Measurements from ENCODE around the gene C11orf91. TPM values are rescaled to one million over a fixed set of nuclear protein-coding genes. Genes with fewer than 3 reads are reported as not detected.

C11orf91 gene
- not detected for total RNA-seq

GRCh38 chr11:33700502-33701271 lies at the start of gene C11orf91:
Gene C11orf91, minus strand, starts transcription at chr11:33700826. Its CDS starts 86 bp downstream, at chr11:33700740.
- TF ChIP-seq, protein P1, sequence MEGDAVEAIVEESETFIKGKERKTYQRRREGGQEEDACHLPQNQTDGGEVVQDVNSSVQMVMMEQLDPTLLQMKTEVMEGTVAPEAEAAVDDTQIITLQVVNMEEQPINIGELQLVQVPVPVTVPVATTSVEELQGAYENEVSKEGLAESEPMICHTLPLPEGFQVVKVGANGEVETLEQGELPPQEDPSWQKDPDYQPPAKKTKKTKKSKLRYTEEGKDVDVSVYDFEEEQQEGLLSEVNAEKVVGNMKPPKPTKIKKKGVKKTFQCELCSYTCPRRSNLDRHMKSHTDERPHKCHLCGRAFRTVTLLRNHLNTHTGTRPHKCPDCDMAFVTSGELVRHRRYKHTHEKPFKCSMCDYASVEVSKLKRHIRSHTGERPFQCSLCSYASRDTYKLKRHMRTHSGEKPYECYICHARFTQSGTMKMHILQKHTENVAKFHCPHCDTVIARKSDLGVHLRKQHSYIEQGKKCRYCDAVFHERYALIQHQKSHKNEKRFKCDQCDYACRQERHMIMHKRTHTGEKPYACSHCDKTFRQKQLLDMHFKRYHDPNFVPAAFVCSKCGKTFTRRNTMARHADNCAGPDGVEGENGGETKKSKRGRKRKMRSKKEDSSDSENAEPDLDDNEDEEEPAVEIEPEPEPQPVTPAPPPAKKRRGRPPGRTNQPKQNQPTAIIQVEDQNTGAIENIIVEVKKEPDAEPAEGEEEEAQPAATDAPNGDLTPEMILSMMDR (IDR thresholded peaks at IDR 0.05): no peak
- TF ChIP-seq EP300 (IDR thresholded peaks at IDR 0.05) (no peak), POLR2AphosphoS5 (IDR thresholded peaks at IDR 0.05) (peak; percentile 87 to 90)
- Histone ChIP-seq H3K27ac (replicated peaks in 1 of 4) (peak within 1 kb of the TSS; percentile 67 to 79 (median 79)), H3K4me1 (peaks cover 55 to 62% (median 57%) of the 10 kb centered on the region in 4 donors), H3K9me3 (no peaks in the 10 kb centered on the region), H3K4me3 (peak within 1 kb of the TSS; percentile 61 to 67 (median 62)), H3K36me3 (peaks cover 6 to 15% (median 10%) of the 10 kb centered on the region in 4 donors), H3K27me3 (no peaks in the 10 kb centered on the region)
- intact Hi-C loops (cut with DNase I): no loop called here
- peak; percentile 98 for DNase-seq (ENCODE audit: extremely low spot score)
- 1% methylated on average over 34 of the region's 72 CpGs for WGBS

GRCh38 chr11:33747979-33748378 lies 47.4 kb upstream of the C11orf91 start:
- Histone ChIP-seq H3K36me3 (peaks cover 0 to 59% (median 27%) of the 10 kb centered on the region in 4 donors), H3K9me3 (no peaks in the 10 kb centered on the region), H3K4me3 (no peak overlapping the region), H3K27me3 (no peaks in the 10 kb centered on the region), H3K4me1 (peaks cover 0 to 20% (median 13%) of the 10 kb centered on the region in 4 donors), H3K27ac (replicated peaks in 1 of 4) (peak overlapping the region in 2 of 4 donors; percentile 0 to 17)
- TF ChIP-seq EP300 (IDR thresholded peaks at IDR 0.05): no peak
- TF ChIP-seq, protein P1 (IDR thresholded peaks at IDR 0.05): no peak
- TF ChIP-seq POLR2A (IDR thresholded peaks at IDR 0.05; ENCODE audit: low read depth): no peak
- TF ChIP-seq POLR2AphosphoS5 (IDR thresholded peaks at IDR 0.05): no peak
- DNase-seq (ENCODE audit: extremely low spot score): no peak
- intact Hi-C loops (cut with DNase I): no loop called here
- WGBS: 18% methylated on average over 2 of the region's 2 CpGs

DNA sequence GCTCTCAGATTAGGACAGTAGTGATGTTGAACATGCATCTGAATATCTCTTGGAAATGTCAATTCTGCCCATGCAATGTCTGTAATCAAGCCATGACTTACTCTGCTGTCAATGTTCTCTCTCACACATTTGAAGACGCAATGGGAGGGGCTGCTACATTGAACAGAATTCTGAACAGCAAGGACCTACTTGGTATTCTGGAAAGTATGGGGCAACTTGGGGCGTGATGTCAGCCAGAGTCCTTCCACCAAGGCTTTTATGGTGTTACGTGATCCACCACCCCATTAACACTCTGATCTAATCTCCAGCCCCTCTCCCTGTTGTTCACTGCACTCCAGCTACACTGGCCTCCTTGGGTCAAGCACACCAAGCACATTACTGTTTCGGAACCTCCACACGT lies 42.7 kb upstream of the C11orf91 start:
- 74% methylated on average over 5 of the region's 5 CpGs for WGBS
- no peak overlapping the region for H3K27ac ChIP-seq (replicated peaks in 1 of 4)

GRCh38 chr11:33742249-33742851 lies 41.7 kb upstream of the C11orf91 start:
- Histone ChIP-seq H3K9me3 (no peaks in the 10 kb centered on the region), H3K27me3 (no peaks in the 10 kb centered on the region), H3K27ac (replicated peaks in 1 of 4) (no peak overlapping the region), H3K36me3 (peaks cover 0 to 29% (median 11%) of the 10 kb centered on the region in 4 donors), H3K4me3 (no peak overlapping the region), H3K4me1 (peaks cover 4 to 9% (median 6%) of the 10 kb centered on the region in 4 donors)
- TF ChIP-seq POLR2A (IDR thresholded peaks at IDR 0.05; ENCODE audit: low read depth): no peak
- TF ChIP-seq, protein P1 (IDR thresholded peaks at IDR 0.05): peak; percentile 51 to 58 (median 55)
- 74% methylated on average over 3 of the region's 3 CpGs for WGBS
- intact Hi-C loops (cut with DNase I): loop anchor here (5.0 kb wide), 2 partner anchors 200 to 380 kb away; no protein-coding TSS in a partner anchor
- no peak for DNase-seq (ENCODE audit: extremely low spot score)

More for the DNA sequence above, 42.7 kb upstream of the C11orf91 start:
- intact Hi-C loops (cut with DNase I): loop anchor here (5.0 kb wide), 2 partner anchors 201 to 381 kb away; no protein-coding TSS in a partner anchor
- Histone ChIP-seq H3K27me3 (no peaks in the 10 kb centered on the region), H3K4me1 (peaks cover 0 to 12% (median 10%) of the 10 kb centered on the region in 4 donors), H3K4me3 (no peak overlapping the region), H3K9me3 (no peaks in the 10 kb centered on the region), H3K36me3 (peaks cover 0 to 29% (median 11%) of the 10 kb centered on the region in 4 donors)
- TF ChIP-seq POLR2A (IDR thresholded peaks at IDR 0.05; ENCODE audit: low read depth) (no peak), POLR2AphosphoS5 (IDR thresholded peaks at IDR 0.05) (no peak), EP300 (IDR thresholded peaks at IDR 0.05) (no peak)
- TF ChIP-seq, protein P1 (IDR thresholded peaks at IDR 0.05): no peak
- DNase-seq (ENCODE audit: extremely low spot score): no peak

Data from esophagus muscularis mucosa (tissue), 4 donors.